GM23248 (cell line): ENCODE results near the gene TP53I13.

Experiments
- EZH2 ChIP-seq: fragments of 200-600 bp; sonication (generic); IDR thresholded peaks from 2 replicates; pipeline ENCODE4 v1.6.1; 2018; ENCODE audit warnings: antibody characterized with exemption, mild to moderate bottlenecking; ENCODE audit not compliant: insufficient read depth, poor library complexity, severe bottlenecking
- EZH2phosphoT487 ChIP-seq: fragments of 200-600 bp; sonication (generic); IDR thresholded peaks from 2 replicates; pipeline ENCODE4 v1.6.1; 2018; ENCODE audit warnings: antibody characterized with exemption, moderate library complexity, mild to moderate bottlenecking, low read depth; ENCODE audit not compliant: insufficient read depth

- TF ChIP-seq EZH2phosphoT487 = no peak
- TF ChIP-seq EZH2 = no peak
Measured at GRCh38 chr17:29613352-29613837, 44.9 kb downstream of the TP53I13 start.
